HG02981 (cell line): ENCODE measurements around the gene ERVFRD-1.
A peak's percentile ranks its signal among the peaks of the same experiment; 100 is the strongest.

Experiments used
- ATAC-seq: cut with Tn5 transposase; IDR thresholded peaks from one replicate; pipeline ENCODE4 v1.9.1; 2021; ENCODE audit warnings: mild to moderate bottlenecking, moderate library complexity; ENCODE audit not compliant: unreplicated experiment

The ERVFRD-1 gene

GRCh38 chr6:11129908-11130565 is 18.5 kb upstream of the ERVFRD-1 start:
- ATAC-seq, result no peak

- ATAC-seq, result no peak
Observed at GRCh38 chr6:11128608-11129007, 17.1 kb upstream of the ERVFRD-1 start.

GRCh38 chr6:11126876-11127275 is 15.4 kb upstream of the ERVFRD-1 start:
- no peak for ATAC-seq

GRCh38 chr6:11123978-11124377 is 12.5 kb upstream of the ERVFRD-1 start:
- no peak for ATAC-seq

GRCh38 chr6:11122380-11122779 is 10.9 kb upstream of the ERVFRD-1 start:
- ATAC-seq, result no peak

- ATAC-seq, result no peak
Observed at GRCh38 chr6:11121851-11122250, 10.3 kb upstream of the ERVFRD-1 start.

- no peak for ATAC-seq
Observed at GRCh38 chr6:11120271-11121005, 8.9 kb upstream of the ERVFRD-1 start.

- ATAC-seq, result peak; percentile 67
Observed at GRCh38 chr6:11115808-11116536, 4.4 kb upstream of the ERVFRD-1 start.

GRCh38 chr6:11113038-11113437 is 1.5 kb upstream of the ERVFRD-1 start:
- ATAC-seq, result no peak

GRCh38 chr6:11111769-11112437 is 378 bp upstream of the ERVFRD-1 start:
- no peak for ATAC-seq

- no peak for ATAC-seq
Observed at GRCh38 chr6:11108726-11109125, 2.8 kb downstream of the ERVFRD-1 start.

- ATAC-seq, result no peak
Observed at GRCh38 chr6:11103065-11103464, 8.5 kb downstream of the ERVFRD-1 start.

GRCh38 chr6:11101417-11101816 is 10.1 kb downstream of the ERVFRD-1 start:
- no peak for ATAC-seq

GRCh38 chr6:11098004-11098403 is 13.5 kb downstream of the ERVFRD-1 start:
- ATAC-seq, result no peak

GRCh38 chr6:11097476-11097875 is 14.0 kb downstream of the ERVFRD-1 start:
- ATAC-seq, result no peak

- ATAC-seq, result no peak
Observed at GRCh38 chr6:11096109-11096508, 15.4 kb downstream of the ERVFRD-1 start.

- no peak for ATAC-seq
Observed at GRCh38 chr6:11094941-11095340, 16.6 kb downstream of the ERVFRD-1 start.

GRCh38 chr6:11094411-11094851 is 17.1 kb downstream of the ERVFRD-1 start:
- peak; percentile 32 for ATAC-seq

GRCh38 chr6:11093626-11094410 is 17.7 kb downstream of the ERVFRD-1 start, which contains the start of gene SMIM13:
TSS of gene SMIM13 (plus strand) at chr6:11093834. CDS start at chr6:11094314, 480 bp downstream.
- ATAC-seq, result peak; percentile 91

GRCh38 chr6:11093376-11093625 is 18.2 kb downstream of the ERVFRD-1 start:
- ATAC-seq, result peak; percentile 17
